Mammary epithelial cell (primary cell): ENCODE measurements around the gene KIF9.

ENCODE experiments used
- EZH2 ChIP-seq: IDR thresholded peaks from 2 replicates; pipeline ENCODE4 v1.6.1; 2012; ENCODE audit warnings: low read length, inconsistent platforms, borderline replicate concordance
- TF ChIP-seq, protein P1 (sequence below), 2 donors: IDR thresholded peaks in 1 of 2; conservative IDR thresholded peaks in 1 of 2; 2 replicates each; pipeline ENCODE4 v1.5.1; 2011 to 2012; ENCODE audit warnings: inconsistent platforms in 2 of 2, low read length in 2 of 2, mild to moderate bottlenecking in 2 of 2, control low read depth in 1 of 2, low read depth in 1 of 2; ENCODE audit not compliant: insufficient read depth in 1 of 2; ENCODE audit errors: extremely low read depth in 1 of 2

- no peak for TF ChIP-seq EZH2
- TF ChIP-seq, protein P1, sequence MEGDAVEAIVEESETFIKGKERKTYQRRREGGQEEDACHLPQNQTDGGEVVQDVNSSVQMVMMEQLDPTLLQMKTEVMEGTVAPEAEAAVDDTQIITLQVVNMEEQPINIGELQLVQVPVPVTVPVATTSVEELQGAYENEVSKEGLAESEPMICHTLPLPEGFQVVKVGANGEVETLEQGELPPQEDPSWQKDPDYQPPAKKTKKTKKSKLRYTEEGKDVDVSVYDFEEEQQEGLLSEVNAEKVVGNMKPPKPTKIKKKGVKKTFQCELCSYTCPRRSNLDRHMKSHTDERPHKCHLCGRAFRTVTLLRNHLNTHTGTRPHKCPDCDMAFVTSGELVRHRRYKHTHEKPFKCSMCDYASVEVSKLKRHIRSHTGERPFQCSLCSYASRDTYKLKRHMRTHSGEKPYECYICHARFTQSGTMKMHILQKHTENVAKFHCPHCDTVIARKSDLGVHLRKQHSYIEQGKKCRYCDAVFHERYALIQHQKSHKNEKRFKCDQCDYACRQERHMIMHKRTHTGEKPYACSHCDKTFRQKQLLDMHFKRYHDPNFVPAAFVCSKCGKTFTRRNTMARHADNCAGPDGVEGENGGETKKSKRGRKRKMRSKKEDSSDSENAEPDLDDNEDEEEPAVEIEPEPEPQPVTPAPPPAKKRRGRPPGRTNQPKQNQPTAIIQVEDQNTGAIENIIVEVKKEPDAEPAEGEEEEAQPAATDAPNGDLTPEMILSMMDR (conservative IDR thresholded peaks at IDR 0.05 in 1 of 2, IDR thresholded peaks at IDR 0.05 in 1 of 2; ENCODE audit: extremely low read depth in 1 of 2, insufficient read depth in 1 of 2, low read depth in 1 of 2, low read length in 2 of 2): no peak
Measured at GRCh38 chr3:47283591-47284364, 1.2 kb upstream of the KIF9 start.
